ENCODE results near the gene C1QTNF9B. TPM values are rescaled to one million over a fixed set of nuclear protein-coding genes. Genes with fewer than 3 reads are reported as not detected.
A peak's percentile ranks its signal among the peaks of the same experiment; 100 is the strongest.
"Not testable (repeated sequence)": the region's sequence is repeated elsewhere in the genome, so short reads cannot be mapped to it uniquely, and the experiment has no call there.

The C1QTNF9B gene
- total RNA-seq: not detected

DNA sequence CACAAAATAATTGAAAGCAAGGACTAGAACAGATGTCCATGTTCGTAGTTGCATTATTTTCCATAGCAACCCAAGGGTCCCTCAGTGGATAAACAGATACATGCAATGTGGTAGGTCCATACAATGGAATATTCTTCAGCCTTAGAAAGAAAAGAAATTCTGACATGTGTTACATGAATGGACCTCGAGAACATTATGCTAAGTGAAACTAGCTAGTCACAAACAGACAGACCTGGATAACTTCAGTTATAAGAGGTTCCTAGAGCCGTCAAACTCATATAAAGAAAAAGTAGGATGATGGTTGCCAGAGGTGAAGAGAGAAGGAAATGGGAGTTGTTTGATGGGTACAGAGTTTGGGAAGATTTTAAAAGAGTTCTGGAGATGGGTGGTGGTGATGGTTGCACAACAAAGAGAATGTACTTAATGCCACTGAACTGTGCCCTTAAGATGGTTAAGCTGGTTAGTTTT, at the start of gene C1QTNF9B:
TSS of gene C1QTNF9B (minus strand) at position 51 of the 468 bp plus-strand sequence.
- not testable (repeated sequence) for H3K9me3 Mint-ChIP-seq; ATAC-seq (replicated peaks); H3K36me3 Mint-ChIP-seq (ENCODE audit: low read depth); H3K4me1 Mint-ChIP-seq; H3K4me3 Mint-ChIP-seq
- peak within 1 kb of the TSS; percentile 39 for H3K27ac Mint-ChIP-seq
- H3K27me3 Mint-ChIP-seq: peaks cover 18% of the 10 kb centered on the region

DNA sequence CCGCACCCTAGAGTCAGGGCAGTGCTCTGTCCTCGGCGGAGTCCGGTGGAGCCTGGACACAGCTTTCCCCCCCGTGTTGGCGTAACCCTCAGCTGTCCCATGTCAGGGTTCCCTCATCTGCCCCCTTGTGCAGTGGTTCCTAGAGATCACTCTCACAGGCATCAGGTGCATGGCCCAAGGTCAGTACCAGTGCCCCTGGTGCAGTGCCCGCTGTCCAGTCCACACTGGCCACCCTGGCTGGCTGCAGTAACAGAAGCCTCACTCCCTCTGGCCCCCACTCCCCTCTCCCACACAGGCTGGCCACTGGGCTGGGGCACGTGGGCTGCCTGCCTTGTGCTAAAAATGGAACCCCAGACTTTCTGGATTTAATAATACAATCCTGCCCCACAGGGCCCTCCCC, 49.6 kb upstream of the C1QTNF9B start:
- Mint-ChIP-seq H3K9me3 (no peaks in the 10 kb centered on the region), H3K27ac (no peak overlapping the region), H3K4me3 (no peak overlapping the region), H3K4me1 (no peaks in the 10 kb centered on the region), H3K27me3 (peaks cover 4% of the 10 kb centered on the region), H3K36me3 (ENCODE audit: low read depth) (no peaks in the 10 kb centered on the region)
- ATAC-seq (replicated peaks): no peak

DNA sequence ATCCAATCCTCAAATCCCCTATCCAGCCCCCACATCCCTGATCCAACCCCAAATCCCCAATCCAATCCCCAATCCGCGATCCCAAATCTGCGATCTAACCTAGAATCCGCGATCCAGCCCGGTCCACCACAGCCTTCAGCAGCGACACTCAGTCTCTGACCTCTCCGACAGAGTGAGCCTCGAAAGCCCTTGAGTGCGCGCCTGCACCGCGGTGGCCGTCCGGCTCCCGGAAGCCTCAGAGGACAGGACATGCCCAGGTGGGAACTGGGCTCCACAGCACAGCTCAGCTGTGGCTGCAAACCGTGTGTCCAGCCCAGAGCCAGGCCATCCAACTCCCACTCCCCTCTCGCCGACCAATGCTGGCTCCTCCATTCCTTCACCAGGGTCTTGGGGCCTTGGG, 48.8 kb upstream of the C1QTNF9B start:
- H3K4me1 Mint-ChIP-seq: no peaks in the 10 kb centered on the region
- ATAC-seq (replicated peaks): no peak
- H3K27me3 Mint-ChIP-seq: peaks cover 4% of the 10 kb centered on the region
- no peak overlapping the region for H3K4me3 Mint-ChIP-seq
- H3K9me3 Mint-ChIP-seq: no peaks in the 10 kb centered on the region
- no peaks in the 10 kb centered on the region for H3K36me3 Mint-ChIP-seq (ENCODE audit: low read depth)
- H3K27ac Mint-ChIP-seq: no peak overlapping the region

DNA sequence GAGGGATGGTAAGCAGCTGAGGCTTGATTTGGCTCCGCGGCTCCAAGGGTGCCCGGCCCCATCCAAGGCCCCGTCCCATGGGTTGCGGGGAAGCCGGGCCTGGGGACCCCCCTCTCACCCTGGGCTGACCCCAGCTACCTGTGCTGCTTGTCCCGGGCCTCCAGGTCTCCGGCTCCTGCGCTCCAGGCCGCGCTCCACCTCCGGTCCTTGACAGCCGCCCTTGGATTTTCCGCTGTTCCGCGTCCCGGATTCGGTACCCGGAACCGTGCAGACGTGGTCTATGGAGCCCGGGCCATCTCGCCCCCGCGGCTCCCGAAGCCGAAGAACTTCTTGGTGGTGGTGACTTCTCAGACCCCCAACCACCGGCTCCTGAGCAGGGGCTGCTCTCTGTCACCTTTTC, 48.3 kb upstream of the C1QTNF9B start:
- no peaks in the 10 kb centered on the region for H3K4me1 Mint-ChIP-seq
- no peaks in the 10 kb centered on the region for H3K36me3 Mint-ChIP-seq (ENCODE audit: low read depth)
- peaks cover 6% of the 10 kb centered on the region for H3K27me3 Mint-ChIP-seq
- H3K9me3 Mint-ChIP-seq: no peaks in the 10 kb centered on the region
- no peak for ATAC-seq (replicated peaks)
- H3K27ac Mint-ChIP-seq: no peak overlapping the region
- H3K4me3 Mint-ChIP-seq: no peak overlapping the region

DNA sequence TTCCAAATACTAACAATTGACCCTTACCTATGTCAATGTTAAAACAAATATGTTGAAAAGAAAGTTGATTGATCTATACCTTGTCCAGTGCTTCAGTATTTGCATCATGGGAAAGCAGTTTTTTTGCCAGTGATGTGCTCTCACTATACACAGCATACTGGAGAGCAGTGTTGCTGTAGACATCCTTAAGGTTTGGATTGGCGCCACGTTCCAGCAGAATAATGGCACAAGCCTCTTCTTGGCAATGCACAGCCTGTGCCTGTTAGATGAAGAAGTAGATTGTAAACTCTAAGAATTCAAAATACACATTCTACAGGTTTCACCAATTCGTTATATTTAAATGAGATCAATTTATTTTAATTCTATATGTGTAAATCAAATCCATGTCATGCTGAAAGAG, 43.9 kb upstream of the C1QTNF9B start:
- no peak overlapping the region for H3K27ac Mint-ChIP-seq
- no peaks in the 10 kb centered on the region for H3K9me3 Mint-ChIP-seq
- no peaks in the 10 kb centered on the region for H3K36me3 Mint-ChIP-seq (ENCODE audit: low read depth)
- ATAC-seq (replicated peaks): no peak
- no peak overlapping the region for H3K4me3 Mint-ChIP-seq
- no peaks in the 10 kb centered on the region for H3K4me1 Mint-ChIP-seq
- peaks cover 37% of the 10 kb centered on the region for H3K27me3 Mint-ChIP-seq

DNA sequence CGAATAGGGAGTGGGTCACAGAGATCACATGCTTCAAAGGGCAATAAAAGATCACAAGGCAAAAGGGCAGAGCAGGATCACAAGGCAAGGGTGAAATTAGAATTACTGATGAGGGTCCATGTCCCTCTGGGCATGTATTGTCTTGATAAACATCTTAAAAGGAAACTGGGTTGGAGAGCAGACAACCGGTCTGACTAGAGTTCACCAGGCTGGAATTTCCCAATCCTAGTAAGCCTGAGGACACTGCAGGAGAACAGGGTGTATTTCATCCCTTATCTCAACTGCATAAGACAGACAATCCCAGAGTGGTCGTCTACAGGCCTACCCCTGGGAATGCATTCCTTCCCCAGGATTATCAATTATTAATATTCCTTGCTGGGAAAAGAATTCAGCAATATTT, 42.4 kb upstream of the C1QTNF9B start:
- not testable (repeated sequence) for H3K9me3 Mint-ChIP-seq; H3K4me3 Mint-ChIP-seq; ATAC-seq (replicated peaks); H3K4me1 Mint-ChIP-seq; H3K27ac Mint-ChIP-seq; H3K36me3 Mint-ChIP-seq (ENCODE audit: low read depth)
- peaks cover 37% of the 10 kb centered on the region for H3K27me3 Mint-ChIP-seq

DNA sequence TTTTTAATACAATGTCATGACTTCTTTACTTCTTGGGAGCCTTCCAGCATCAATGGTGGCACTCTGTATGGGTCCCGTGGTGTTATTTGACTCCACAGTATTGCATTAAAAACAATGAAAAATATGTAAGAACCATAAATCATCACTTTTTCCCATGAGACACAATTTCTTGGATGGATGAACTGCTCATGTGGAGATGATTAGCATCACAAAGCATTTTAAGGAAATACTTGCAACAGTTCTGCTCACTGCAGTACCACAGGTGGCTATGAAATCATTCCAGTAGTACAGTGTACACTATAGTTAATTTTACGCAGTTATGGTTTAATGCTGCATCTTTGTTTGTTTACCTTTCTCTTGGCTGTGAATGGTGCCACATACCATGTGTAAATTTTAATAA, 37.2 kb upstream of the C1QTNF9B start:
- Mint-ChIP-seq H3K4me3 (no peak overlapping the region), H3K27ac (no peak overlapping the region), H3K4me1 (no peaks in the 10 kb centered on the region), H3K27me3 (peaks cover 40% of the 10 kb centered on the region), H3K9me3 (no peaks in the 10 kb centered on the region), H3K36me3 (ENCODE audit: low read depth) (no peaks in the 10 kb centered on the region)
- ATAC-seq (replicated peaks): no peak

DNA sequence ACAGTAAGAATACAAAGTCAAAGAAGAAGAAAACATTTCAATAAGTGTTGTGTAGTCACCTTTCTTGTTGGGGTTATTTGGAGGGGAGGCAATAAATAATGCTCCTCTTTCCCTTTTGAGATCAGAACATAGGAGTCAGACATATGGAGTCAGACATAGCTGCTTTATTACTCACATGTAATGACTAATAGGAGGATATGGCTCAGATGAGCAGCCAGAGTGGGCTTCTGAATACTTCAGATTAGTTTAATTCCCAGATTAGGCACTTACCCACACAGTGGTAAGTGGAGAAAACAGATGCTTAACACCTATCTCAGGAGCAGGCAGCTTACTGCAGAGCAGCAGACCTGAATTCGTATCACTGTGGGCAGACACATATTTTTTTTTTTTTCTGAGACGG, 31.7 kb upstream of the C1QTNF9B start:
- Mint-ChIP-seq H3K27me3 (peaks cover 14% of the 10 kb centered on the region), H3K36me3 (ENCODE audit: low read depth) (no peaks in the 10 kb centered on the region), H3K27ac (no peak overlapping the region), H3K4me3 (no peak overlapping the region), H3K9me3 (no peaks in the 10 kb centered on the region), H3K4me1 (no peaks in the 10 kb centered on the region)
- peak; percentile 54 for ATAC-seq (replicated peaks)

DNA sequence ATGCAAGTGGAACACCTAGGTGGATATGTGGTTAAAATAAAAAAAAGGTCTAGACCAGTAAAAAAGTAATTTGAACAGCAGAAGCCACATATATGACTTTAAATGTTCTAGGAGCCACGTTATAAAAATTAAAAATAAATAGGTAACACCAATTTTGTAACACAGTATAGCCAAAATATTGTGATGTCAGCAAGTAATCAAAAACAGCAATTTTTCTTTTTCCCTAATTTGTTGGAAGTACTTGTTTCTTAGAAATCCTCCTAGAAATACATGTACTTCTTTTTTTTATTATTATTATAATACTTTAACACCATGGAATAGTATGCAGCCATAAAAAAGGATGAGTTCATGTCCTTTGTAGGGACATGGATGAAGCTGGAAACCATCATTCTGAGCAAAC, 25.7 kb upstream of the C1QTNF9B start:
- Mint-ChIP-seq H3K27me3 (peaks cover 9% of the 10 kb centered on the region), H3K36me3 (ENCODE audit: low read depth) (no peaks in the 10 kb centered on the region), H3K4me3 (no peak overlapping the region), H3K27ac (no peak overlapping the region), H3K9me3 (no peaks in the 10 kb centered on the region), H3K4me1 (no peaks in the 10 kb centered on the region)
- ATAC-seq (replicated peaks): no peak

DNA sequence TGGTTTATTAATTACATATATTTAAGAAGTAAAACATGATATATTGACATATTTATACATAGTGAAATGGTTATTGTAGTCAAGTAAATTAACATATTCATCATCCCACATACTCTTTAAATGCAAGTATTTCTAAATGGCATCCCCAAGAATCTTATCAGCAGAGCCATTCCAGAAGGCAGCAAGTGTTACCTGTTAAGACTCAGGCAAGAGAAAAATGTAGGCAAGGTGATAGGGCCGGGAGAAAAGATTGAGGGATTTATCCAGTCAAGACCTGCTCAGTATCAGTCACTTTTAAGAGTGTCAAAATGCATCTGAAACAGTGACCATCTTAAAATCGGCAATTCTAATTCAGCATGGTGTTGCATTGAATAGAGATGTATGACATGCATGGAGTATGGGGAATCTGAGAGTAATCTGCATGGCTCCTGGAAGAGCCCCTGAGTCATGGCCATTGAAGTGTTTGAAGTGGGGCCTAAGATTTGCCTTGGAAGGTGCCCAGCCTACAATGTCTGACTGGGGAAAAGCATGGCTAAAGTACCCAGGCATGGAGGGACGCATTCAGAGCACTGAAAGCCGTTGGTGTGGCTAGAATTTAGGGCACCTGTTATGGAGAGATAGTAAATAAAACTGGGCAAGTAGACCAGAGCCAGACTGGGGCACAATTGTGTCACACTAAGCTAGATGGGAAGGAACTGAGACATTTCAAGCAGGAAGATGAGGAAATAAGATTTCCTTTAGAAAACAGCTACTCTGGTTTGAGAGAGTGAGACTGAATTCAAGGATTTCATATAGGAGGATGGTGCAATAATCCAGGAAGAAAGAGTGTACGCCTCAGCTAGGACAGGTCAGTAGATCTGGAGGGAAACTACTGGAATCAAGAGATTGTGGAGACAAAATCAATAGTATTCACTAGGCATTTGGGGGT, 25.0 kb upstream of the C1QTNF9B start:
- no peaks in the 10 kb centered on the region for H3K36me3 Mint-ChIP-seq (ENCODE audit: low read depth)
- H3K27ac Mint-ChIP-seq: no peak overlapping the region
- H3K27me3 Mint-ChIP-seq: peaks cover 16% of the 10 kb centered on the region
- H3K4me3 Mint-ChIP-seq: no peak overlapping the region
- H3K4me1 Mint-ChIP-seq: no peaks in the 10 kb centered on the region
- H3K9me3 Mint-ChIP-seq: no peaks in the 10 kb centered on the region
- ATAC-seq (replicated peaks): no peak

DNA sequence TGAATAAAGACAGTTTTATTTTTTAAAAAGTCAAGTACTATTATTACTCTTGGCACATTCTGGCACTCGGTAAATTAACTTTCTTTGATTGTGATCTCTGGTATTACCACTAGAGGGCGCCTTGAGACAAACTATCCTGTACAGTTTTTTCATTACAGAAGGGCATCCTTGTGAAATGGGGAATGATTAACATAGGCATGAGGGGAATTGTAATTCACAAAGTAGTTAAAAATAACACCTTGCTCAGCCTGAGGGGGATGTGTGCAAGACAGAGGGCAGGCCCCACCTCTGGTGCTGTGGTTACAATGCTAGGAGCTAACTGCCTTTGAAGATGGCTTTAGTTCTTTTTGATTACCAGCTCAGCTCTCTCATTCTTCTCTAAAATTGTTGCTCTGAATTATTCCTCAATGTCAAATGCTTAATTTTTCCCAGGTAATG, 24.2 kb upstream of the C1QTNF9B start:
- Mint-ChIP-seq H3K27ac (no peak overlapping the region), H3K36me3 (ENCODE audit: low read depth) (no peaks in the 10 kb centered on the region), H3K4me1 (no peaks in the 10 kb centered on the region), H3K27me3 (peaks cover 19% of the 10 kb centered on the region), H3K4me3 (no peak overlapping the region), H3K9me3 (no peaks in the 10 kb centered on the region)
- ATAC-seq (replicated peaks): peak; percentile 40

DNA sequence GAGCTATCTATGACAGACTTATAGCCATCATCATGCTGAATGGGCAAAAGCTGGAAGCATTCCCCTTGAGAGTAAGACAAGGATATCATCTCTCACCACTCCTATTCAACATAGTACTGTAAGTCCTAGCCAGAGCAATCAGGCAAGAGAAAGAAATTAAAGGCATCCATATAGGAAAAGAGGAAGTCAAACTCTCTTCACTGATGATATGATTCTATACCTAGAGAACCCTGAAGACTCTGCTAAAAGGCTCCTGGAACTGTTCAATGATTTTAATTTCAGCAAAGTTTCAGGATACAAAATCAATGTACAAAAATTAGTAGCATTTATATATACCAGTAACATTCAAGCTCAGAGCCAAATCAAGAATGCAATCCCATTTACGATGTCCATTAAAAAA, 21.7 kb upstream of the C1QTNF9B start:
- no peaks in the 10 kb centered on the region for H3K9me3 Mint-ChIP-seq
- no peak for ATAC-seq (replicated peaks)
- no peaks in the 10 kb centered on the region for H3K36me3 Mint-ChIP-seq (ENCODE audit: low read depth)
- no peaks in the 10 kb centered on the region for H3K4me1 Mint-ChIP-seq
- H3K4me3 Mint-ChIP-seq: no peak overlapping the region
- H3K27me3 Mint-ChIP-seq: peaks cover 24% of the 10 kb centered on the region
- H3K27ac Mint-ChIP-seq: no peak overlapping the region

DNA sequence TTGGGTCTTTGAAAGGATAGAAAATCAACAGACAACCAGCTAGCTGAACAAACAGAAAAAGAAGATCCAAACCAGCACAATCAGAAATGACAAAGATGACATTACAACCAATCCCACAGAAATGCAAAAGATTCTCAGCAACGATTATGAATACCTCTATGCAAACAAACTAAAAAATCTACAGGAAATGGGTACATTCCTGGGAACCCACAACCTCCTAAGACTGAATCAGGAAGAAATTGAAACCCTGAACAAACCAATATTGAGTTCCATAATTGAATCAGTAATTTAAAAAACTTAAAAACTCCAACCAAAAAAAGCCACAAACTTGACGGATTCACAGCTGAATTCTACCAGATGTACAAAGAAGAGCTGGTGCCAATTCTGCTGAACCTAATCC, 20.9 kb upstream of the C1QTNF9B start:
- Mint-ChIP-seq H3K27ac (no peak overlapping the region), H3K27me3 (peaks cover 24% of the 10 kb centered on the region), H3K4me3 (no peak overlapping the region), H3K9me3 (no peaks in the 10 kb centered on the region), H3K36me3 (ENCODE audit: low read depth) (no peaks in the 10 kb centered on the region), H3K4me1 (no peaks in the 10 kb centered on the region)
- ATAC-seq (replicated peaks): no peak

DNA sequence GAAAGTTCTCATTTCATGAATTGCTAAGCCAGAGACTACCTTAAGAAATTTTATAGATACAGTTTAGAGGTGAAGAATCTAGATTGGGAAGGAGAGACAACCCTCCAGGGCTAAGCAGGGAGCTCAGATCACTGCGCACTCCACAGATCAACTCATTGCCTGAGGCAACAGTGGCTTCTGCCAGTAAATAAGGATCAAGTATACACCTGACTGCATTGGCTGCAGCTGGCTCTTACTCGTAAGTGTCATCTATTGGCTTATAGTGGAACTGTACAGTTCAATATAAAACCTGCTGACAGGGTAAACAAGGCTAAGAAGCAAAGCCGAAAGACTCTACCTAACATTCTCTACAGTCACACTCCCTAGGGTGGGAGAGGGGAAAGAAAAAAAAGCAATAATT, 18.0 kb upstream of the C1QTNF9B start:
- H3K27me3 Mint-ChIP-seq: peaks cover 36% of the 10 kb centered on the region
- H3K36me3 Mint-ChIP-seq (ENCODE audit: low read depth): no peaks in the 10 kb centered on the region
- H3K27ac Mint-ChIP-seq: no peak overlapping the region
- H3K4me3 Mint-ChIP-seq: no peak overlapping the region
- ATAC-seq (replicated peaks): no peak
- no peaks in the 10 kb centered on the region for H3K9me3 Mint-ChIP-seq
- H3K4me1 Mint-ChIP-seq: peaks cover 6% of the 10 kb centered on the region

DNA sequence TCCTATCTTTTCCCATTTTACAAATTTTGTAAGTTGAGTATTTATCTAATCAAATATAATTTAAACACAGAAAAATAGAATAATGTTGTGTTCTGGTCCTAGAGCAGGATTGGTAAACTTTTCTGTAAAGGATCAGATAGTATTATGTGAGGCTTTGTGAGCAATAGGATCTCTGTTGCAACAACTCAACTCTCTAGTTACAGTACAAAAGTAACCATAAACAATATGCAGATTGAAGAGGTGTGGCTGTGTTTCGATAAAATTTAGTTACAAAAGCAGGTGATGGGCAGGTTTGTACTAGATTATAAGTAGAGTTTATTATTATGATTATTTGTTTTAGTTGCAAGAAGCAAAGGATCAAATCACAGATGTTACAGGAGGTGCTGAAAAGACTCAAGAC, 15.2 kb upstream of the C1QTNF9B start:
- H3K9me3 Mint-ChIP-seq: no peaks in the 10 kb centered on the region
- H3K36me3 Mint-ChIP-seq (ENCODE audit: low read depth): no peaks in the 10 kb centered on the region
- peaks cover 28% of the 10 kb centered on the region for H3K27me3 Mint-ChIP-seq
- no peak for ATAC-seq (replicated peaks)
- peaks cover 6% of the 10 kb centered on the region for H3K4me1 Mint-ChIP-seq
- no peak overlapping the region for H3K27ac Mint-ChIP-seq
- no peak overlapping the region for H3K4me3 Mint-ChIP-seq

Measured in activated T-helper 17 cell treated with anti-CD3 and anti-CD28 coated beads, Interleukin-2, amount 50 U/mL, for 72 hours (primary cell).